Dermis microvascular lymphatic vessel endothelial cell (primary cell): ENCODE measurements around the gene SCN8A. TPM values are rescaled to one million over a fixed set of nuclear protein-coding genes. Genes with fewer than 3 reads are reported as not detected.
"Not testable (repeated sequence)": the region's sequence is repeated elsewhere in the genome, so short reads cannot be mapped to it uniquely, and the experiment has no call there.

Source experiments
- DNase-seq, 2 donors: peaks; one replicate each; pipeline versions ENCODE4 v3.0.0 to v3.0.0-alpha.2; 2010; ENCODE audit warnings: low read depth in 2 of 2
- total RNA-seq: library from RNA; depleted of rRNA; stranded (reverse); fragments of >200 nt; gene quantifications from 2 replicates; pipeline ENCODE4 v1.2.1, GENCODE V29; 2014

SCN8A gene
- total RNA-seq, 1 donor from 2014 or later, result under 0.01 TPM

- DNase-seq, result peak; percentile 53 to 76
Measured at GRCh38 chr12:51814311-51815088, 223.5 kb downstream of the SCN8A start.

GRCh38 chr12:51815571-51815970, 224.5 kb downstream of the SCN8A start:
- no peak for DNase-seq

GRCh38 chr12:51817027-51817953, 226.3 kb downstream of the SCN8A start:
- no peak for DNase-seq

GRCh38 chr12:51818086-51818485, 227.1 kb downstream of the SCN8A start:
- DNase-seq, result no peak

GRCh38 chr12:51818566-51819300, 227.7 kb downstream of the SCN8A start:
- no peak for DNase-seq

- no peak for DNase-seq
Measured at GRCh38 chr12:51819736-51820525, 228.9 kb downstream of the SCN8A start.

- DNase-seq, result no peak
Measured at GRCh38 chr12:51820526-51821439, 229.8 kb downstream of the SCN8A start.

GRCh38 chr12:51821440-51822260, 230.6 kb downstream of the SCN8A start:
- DNase-seq, result no peak

- DNase-seq, result no peak
Measured at GRCh38 chr12:51822261-51822616, 231.2 kb downstream of the SCN8A start.

- DNase-seq, result no peak
Measured at GRCh38 chr12:51822956-51823355, 231.9 kb downstream of the SCN8A start.

GRCh38 chr12:51823875-51824565, 233.0 kb downstream of the SCN8A start:
- peak; percentile 34 to 74 for DNase-seq

- DNase-seq, result no peak
Measured at GRCh38 chr12:51825216-51825615, 234.2 kb downstream of the SCN8A start.

GRCh38 chr12:51826881-51827280, 235.8 kb downstream of the SCN8A start:
- no peak for DNase-seq

GRCh38 chr12:51827925-51828818, 237.1 kb downstream of the SCN8A start:
- peak in 1 of 2 donors; percentile 39 for DNase-seq

GRCh38 chr12:51829011-51829481, 238.0 kb downstream of the SCN8A start:
- DNase-seq, result no peak

GRCh38 chr12:51829641-51830040, 238.6 kb downstream of the SCN8A start:
- DNase-seq, result no peak

GRCh38 chr12:51831817-51832216, 240.8 kb downstream of the SCN8A start:
- DNase-seq, result not testable (repeated sequence)
